Large intestine (tissue), 3 donors: ENCODE measurements around the gene CNTN5. TPM values are rescaled to one million over a fixed set of nuclear protein-coding genes. Genes with fewer than 3 reads are reported as not detected.

Source experiments
- DNase-seq, 2 donors: peaks; one replicate each; pipeline versions ENCODE4 v3.0.0 to v3.0.0-alpha.2; 2013
- H3K27ac ChIP-seq: one replicate; pipeline ENCODE4 v1.5.1; 2013; ENCODE audit warnings: low read length
- H3K27me3 ChIP-seq: 2 replicates; pipeline ENCODE4 v1.6.1; 2013; ENCODE audit warnings: low read length; ENCODE audit not compliant: control insufficient read depth, insufficient read depth
- H3K36me3 ChIP-seq: 2 replicates; pipeline ENCODE4 v1.6.1; 2013; ENCODE audit warnings: low read length; ENCODE audit not compliant: control insufficient read depth, insufficient read depth
- H3K4me1 ChIP-seq: one replicate; pipeline ENCODE4 v1.6.1; 2013; ENCODE audit warnings: low read length; ENCODE audit not compliant: control insufficient read depth, insufficient read depth
- H3K4me3 ChIP-seq: one replicate; pipeline ENCODE4 v1.5.1; 2013; ENCODE audit warnings: low read length
- H3K9me3 ChIP-seq: one replicate; pipeline ENCODE4 v1.6.1; 2013; ENCODE audit warnings: mild to moderate bottlenecking, low read depth, low read length, moderate library complexity; ENCODE audit not compliant: control insufficient read depth
- WGBS: methylation state at CpG from one replicate; pipeline ENCODE4 v1.1.5; 2013; ENCODE audit warnings: low lambda C conversion rate; ENCODE audit not compliant: insufficient coverage; 5-methylcytosine and 5-hydroxymethylcytosine counted together
- polyA plus RNA-seq: library from polyadenylated mRNA; unstranded; fragments of 120-200 nt; gene quantifications from one replicate; pipeline ENCODE4 v1.2.1, GENCODE V29; 2013

The CNTN5 gene
- polyA plus RNA-seq, 1 donor: 0.70 TPM

DNA sequence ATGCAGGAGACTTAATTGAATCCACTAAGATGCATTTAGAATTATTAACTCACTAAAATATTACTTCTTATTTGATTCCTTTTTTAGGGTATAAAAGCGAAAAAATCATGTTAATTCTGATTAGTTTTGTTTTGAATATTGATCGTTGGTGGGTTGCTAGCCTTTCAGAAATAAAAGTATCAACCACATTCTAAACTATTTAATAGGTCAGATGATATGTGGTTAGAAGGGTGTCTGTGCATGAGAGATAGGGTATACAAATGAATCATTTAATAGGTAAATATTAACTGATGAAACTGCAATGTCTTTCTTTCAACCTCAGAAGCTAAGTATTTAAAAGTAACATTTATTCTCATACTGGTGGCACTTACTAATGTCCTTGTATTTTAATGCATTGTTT is 515.1 kb downstream of the CNTN5 start:
- Histone ChIP-seq H3K4me1 (no peaks in the 10 kb centered on the region), H3K4me3 (no peak overlapping the region), H3K9me3 (no peaks in the 10 kb centered on the region), H3K27me3 (no peaks in the 10 kb centered on the region), H3K27ac (no peak overlapping the region), H3K36me3 (no peaks in the 10 kb centered on the region)
- DNase-seq: no peak
- no CpG with 5 or more reads among the region's 2 CpGs for WGBS

DNA sequence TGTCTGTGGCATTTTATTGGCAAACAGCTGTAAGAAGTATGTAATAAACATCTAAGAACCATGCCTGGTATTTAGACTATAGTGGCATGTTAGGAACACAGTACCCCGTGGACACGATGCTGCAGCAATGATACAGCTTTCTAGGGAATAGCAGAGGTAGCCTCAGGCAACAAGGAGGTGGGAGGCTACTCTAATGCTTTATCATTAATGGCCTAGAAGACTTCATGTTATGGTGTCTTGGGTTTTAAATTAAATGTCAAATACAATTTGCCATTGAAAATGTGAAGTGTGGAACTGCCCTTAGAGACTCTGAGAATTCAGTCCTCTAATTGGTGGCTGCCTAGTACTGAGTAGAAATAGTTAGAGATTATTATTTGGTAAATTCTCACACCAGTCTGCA is 516.9 kb downstream of the CNTN5 start:
- WGBS: no CpG with 5 or more reads among the region's 2 CpGs
- Histone ChIP-seq H3K27ac (no peak overlapping the region), H3K27me3 (no peaks in the 10 kb centered on the region), H3K36me3 (no peaks in the 10 kb centered on the region), H3K4me3 (no peak overlapping the region), H3K4me1 (no peaks in the 10 kb centered on the region), H3K9me3 (no peaks in the 10 kb centered on the region)
- DNase-seq: no peak

DNA sequence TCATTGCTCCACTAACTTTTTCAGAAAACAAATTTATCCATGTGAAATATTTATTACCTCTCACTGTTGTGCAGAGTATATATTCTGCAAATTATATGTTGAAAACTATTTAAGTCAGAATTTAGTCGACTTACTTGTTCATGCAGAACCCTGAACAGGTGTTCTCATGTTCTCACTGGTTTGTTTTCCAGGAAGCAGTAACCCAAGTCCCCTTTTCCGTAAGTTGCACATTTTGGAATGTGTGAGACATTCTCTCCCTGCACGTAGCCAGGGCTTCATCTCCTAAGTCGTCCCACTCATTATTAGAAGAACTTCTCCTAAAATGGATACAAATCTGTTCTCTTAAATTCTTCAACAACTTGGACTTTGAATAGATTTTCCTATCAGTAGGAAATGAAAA is 524.9 kb downstream of the CNTN5 start:
- Histone ChIP-seq H3K9me3 (no peaks in the 10 kb centered on the region), H3K4me3 (no peak overlapping the region), H3K36me3 (no peaks in the 10 kb centered on the region), H3K4me1 (no peaks in the 10 kb centered on the region), H3K27me3 (no peaks in the 10 kb centered on the region), H3K27ac (no peak overlapping the region)
- DNase-seq: no peak
- 92% methylated on average over 2 of the region's 4 CpGs for WGBS

DNA sequence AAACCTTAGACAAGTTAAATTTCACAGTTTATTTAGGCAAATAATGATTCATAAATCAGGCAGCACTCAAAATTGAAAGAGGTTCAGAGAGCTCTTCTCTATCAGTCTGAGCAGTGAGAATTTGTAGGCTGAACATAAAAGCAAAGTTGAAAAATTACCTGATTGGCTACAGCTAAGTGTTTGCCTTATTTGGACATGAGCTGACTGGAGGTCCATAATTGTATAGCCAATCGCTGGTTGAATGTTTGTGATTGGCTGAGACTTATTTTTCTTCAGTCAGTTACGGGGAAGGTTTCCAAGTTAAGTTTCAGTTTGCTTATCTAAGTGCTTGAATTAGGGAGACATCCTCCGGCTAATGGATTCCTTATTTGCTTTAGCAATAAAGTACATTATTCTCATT is 527.5 kb downstream of the CNTN5 start:
- Histone ChIP-seq H3K27me3 (no peaks in the 10 kb centered on the region), H3K27ac (no peak overlapping the region), H3K9me3 (no peaks in the 10 kb centered on the region), H3K4me3 (no peak overlapping the region), H3K4me1 (no peaks in the 10 kb centered on the region), H3K36me3 (no peaks in the 10 kb centered on the region)
- 100% methylated on average over 1 of the region's 3 CpGs for WGBS
- DNase-seq: no peak

DNA sequence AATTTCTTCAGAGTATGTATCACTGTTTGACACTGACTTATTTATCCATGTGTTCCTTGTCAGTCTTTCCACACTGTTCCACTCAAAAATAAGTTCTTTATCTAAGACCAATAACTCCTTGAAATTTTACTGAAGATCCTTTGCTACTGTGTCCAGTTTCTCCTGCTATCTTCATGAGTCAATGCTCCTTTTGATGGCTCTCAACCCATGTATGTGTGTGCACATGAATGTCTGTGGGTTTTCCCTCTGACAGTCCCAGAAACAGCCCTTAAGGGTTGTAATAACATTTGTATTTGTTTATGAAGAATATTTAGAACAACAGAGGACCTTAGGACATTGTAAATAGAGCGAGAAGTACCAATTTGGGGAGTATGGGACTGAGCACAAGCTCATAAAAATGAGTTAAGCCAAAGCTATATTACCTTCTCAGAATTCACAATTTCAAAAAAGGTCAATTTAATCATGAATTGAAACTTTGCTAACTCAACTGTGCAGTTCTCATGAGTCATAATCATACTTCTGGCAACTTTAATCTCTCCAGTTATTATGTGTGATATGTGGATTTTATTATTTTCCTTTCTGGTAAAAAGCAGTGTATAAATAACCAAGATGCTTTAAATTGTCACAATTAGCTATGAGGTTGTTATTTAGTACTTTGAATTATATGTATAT is 533.6 kb downstream of the CNTN5 start:
- Histone ChIP-seq H3K4me3 (no peak overlapping the region), H3K4me1 (no peaks in the 10 kb centered on the region), H3K27me3 (no peaks in the 10 kb centered on the region), H3K27ac (no peak overlapping the region), H3K36me3 (no peaks in the 10 kb centered on the region), H3K9me3 (no peaks in the 10 kb centered on the region)
- WGBS: 86% methylated on average over 1 of the region's 1 CpG
- DNase-seq: no peak

DNA sequence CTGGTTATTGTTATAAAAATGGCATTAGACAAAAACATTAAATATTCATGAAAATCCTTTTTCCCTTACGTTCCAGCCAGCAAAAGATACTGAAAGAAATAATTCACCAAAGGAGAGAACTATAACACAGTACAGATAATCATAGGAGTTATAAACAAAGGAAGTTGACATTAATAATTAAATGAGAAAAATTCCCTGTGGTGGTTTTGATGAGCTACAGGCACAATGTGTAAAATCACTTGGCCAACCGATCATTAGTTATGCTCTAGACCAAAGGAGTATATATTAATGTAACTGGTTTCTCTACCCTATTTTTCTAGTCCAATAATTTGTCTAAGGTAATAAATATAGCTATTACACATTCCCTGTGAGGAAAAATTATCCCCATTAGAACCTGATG is 534.7 kb downstream of the CNTN5 start:
- Histone ChIP-seq H3K4me3 (no peak overlapping the region), H3K4me1 (no peaks in the 10 kb centered on the region), H3K27ac (no peak overlapping the region), H3K36me3 (no peaks in the 10 kb centered on the region), H3K27me3 (no peaks in the 10 kb centered on the region), H3K9me3 (no peaks in the 10 kb centered on the region)
- DNase-seq: no peak
- WGBS: no CpG with 5 or more reads among the region's 2 CpGs

DNA sequence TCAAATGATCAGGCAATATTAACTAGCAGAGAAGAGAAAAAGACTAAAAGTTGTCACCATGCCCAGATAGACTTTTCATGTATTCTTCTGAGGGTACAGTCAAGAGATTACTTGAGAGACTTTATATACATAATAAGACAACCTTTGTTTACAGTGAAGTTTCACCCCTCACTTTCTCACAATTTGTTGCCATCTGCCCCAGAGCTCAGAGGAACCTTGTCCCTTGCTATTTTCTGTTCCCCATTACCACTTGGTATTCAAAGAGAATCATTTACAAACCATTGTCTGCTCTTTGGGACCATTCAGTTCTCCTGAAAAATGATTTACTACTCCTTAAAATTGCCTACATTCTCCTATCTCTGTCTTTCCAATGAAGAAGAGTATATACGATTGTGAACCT is 544.6 kb downstream of the CNTN5 start:
- no peak for DNase-seq
- Histone ChIP-seq H3K36me3 (no peaks in the 10 kb centered on the region), H3K27ac (no peak overlapping the region), H3K4me3 (no peak overlapping the region), H3K4me1 (no peaks in the 10 kb centered on the region), H3K27me3 (no peaks in the 10 kb centered on the region), H3K9me3 (no peaks in the 10 kb centered on the region)
- no CpG with 5 or more reads among the region's 1 CpG for WGBS

DNA sequence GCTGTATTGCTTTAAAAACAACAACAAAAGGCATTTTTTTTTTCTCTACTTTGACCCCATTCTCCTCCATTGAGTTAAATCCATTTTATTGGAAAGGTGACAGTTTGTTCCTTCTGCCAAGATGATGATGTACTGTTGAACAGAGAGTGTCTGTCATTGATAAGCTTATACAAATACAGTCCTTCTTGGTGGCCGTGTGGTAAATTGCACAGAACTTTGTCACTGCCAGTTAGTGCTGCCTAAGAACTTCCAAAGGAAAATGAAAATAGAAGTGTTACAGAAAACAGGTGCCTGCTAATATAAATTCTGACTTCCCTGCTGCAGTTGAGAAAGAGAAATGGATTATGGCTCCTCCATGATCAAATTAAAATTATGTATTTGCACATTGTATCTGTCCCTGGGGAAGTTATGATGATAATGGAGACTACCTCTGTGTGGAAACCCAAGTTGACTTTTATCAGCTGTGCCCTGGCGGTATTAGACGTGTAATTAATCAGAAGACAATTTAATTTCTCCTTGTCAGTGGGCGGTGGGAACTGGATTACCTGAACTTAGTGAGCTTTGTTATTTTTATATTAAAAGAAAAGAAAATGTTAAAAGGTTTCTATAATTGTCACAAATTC is 546.7 kb downstream of the CNTN5 start:
- WGBS: 100% methylated on average over 1 of the region's 4 CpGs
- no peaks in the 10 kb centered on the region for H3K9me3 ChIP-seq
- no peaks in the 10 kb centered on the region for H3K4me1 ChIP-seq
- no peak overlapping the region for H3K27ac ChIP-seq
- no peaks in the 10 kb centered on the region for H3K36me3 ChIP-seq
- DNase-seq: no peak
- H3K4me3 ChIP-seq: no peak overlapping the region
- no peaks in the 10 kb centered on the region for H3K27me3 ChIP-seq

DNA sequence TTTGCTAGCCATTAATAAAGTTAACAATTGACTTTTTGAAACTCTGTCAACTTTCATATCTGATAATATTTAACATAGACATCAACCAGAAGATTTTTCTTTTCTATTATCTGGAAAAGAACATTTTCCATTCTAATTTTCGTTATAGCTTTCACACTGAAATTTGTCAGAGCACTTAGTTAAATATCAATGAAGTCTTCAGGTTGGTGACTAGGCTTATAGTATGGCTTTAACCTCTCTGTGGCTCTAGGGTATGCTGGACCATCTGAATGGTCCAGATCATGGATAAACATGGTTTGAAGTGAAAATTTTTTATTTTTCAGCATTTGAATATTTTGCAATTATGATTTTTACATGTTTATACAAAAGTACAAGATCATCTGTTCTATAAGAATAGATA is 548.1 kb downstream of the CNTN5 start:
- Histone ChIP-seq H3K9me3 (no peaks in the 10 kb centered on the region), H3K36me3 (no peaks in the 10 kb centered on the region), H3K4me3 (no peak overlapping the region), H3K27me3 (no peaks in the 10 kb centered on the region), H3K4me1 (no peaks in the 10 kb centered on the region), H3K27ac (no peak overlapping the region)
- DNase-seq: no peak
- 83% methylated on average over 1 of the region's 1 CpG for WGBS

DNA sequence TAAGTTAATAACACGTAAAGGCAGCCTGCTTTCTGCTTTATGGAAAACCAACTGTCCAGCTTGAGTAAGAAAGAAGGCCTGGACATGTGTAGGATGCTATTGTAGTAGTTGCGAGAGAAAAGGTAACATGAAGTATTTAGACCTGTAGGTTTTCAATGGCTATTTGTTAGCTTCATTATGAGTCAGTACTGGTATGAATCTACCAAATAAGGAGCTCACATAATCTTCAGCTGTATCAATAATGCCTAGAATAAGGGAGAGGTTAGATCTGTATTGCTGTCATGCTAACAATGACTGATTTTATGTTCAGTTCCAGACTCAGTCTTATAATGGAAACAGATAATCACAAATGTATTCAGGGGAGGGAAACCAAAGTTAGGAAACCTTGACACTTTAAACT is 550.3 kb downstream of the CNTN5 start:
- 100% methylated on average over 1 of the region's 2 CpGs for WGBS
- DNase-seq: no peak
- no peaks in the 10 kb centered on the region for H3K9me3 ChIP-seq
- no peaks in the 10 kb centered on the region for H3K36me3 ChIP-seq
- H3K27me3 ChIP-seq: no peaks in the 10 kb centered on the region
- no peak overlapping the region for H3K4me3 ChIP-seq
- no peak overlapping the region for H3K27ac ChIP-seq
- no peaks in the 10 kb centered on the region for H3K4me1 ChIP-seq

DNA sequence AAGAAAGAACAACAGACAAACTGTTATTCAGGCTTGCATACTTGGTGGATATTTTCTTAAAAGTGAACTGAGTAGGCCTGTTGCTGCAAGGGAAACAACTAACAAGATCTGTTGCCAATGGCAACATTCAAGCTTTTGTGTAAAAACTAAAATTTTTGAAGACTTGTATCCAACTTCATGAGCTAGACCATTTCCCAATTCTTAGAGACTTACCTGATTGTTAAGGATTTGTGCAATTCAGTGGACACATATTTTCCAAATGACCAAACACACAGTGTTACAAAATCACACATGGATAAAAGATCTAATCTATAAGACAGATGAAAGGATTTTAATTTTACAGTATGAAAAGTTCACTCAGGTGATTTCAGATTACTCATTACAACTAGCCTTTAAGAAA is 564.1 kb downstream of the CNTN5 start:
- Histone ChIP-seq H3K4me1 (no peaks in the 10 kb centered on the region), H3K4me3 (no peak overlapping the region), H3K36me3 (no peaks in the 10 kb centered on the region), H3K27me3 (no peaks in the 10 kb centered on the region), H3K9me3 (no peaks in the 10 kb centered on the region), H3K27ac (no peak overlapping the region)
- no peak for DNase-seq
